GM08714 (cell line): Measurements from ENCODE around the gene PRMT7.

Experiments
- H3K4me3 ChIP-seq: fragments of 200-500 bp; sonication (Bioruptor generic); 2 replicates; pipeline ENCODE4 v1.5.1; 2014; ENCODE audit warnings: mild to moderate bottlenecking, low read length, inconsistent platforms
- ZNF274 ChIP-seq: IDR thresholded peaks from 2 replicates; pipeline ENCODE4 v1.6.1; 2012; ENCODE audit warnings: mild to moderate bottlenecking, low read depth, low read length

Gene PRMT7

DNA sequence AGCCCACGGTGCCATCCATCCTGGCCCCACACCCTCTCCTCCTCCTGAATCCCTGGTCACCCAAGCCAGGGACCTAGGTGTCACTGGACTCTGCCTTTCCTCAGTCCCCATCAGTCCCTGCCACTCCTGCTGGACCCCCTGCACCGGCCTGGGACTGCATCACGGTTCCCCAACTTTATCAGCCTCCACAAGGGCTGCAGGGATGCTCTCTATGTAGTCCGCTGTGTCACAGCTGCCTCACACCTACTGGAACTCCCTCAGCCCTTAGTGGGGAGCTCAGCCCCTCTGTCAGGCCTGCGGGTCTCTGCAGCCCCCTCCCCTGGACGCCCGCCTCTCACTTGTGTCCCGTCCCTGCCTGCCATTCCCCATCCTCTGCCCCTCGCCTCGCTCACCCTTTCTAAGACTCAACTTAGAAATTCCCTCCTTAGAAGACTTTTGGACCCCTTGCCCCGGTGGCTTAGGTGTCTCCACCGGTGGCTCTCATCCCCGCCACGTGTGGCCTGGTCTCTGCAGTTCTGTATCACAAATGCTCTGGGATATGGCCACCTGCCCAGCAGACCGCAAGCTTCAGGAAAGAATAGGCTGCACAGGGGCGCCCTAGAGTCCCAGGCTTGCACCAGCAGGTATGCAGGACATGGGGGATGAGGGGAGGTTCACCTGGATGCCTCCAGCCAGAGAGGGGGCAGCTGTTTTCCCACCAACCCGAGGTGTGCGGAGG is 62.9 kb downstream of the PRMT7 start:
- TF ChIP-seq ZNF274 = no peak
- no peak overlapping the region for H3K4me3 ChIP-seq

DNA sequence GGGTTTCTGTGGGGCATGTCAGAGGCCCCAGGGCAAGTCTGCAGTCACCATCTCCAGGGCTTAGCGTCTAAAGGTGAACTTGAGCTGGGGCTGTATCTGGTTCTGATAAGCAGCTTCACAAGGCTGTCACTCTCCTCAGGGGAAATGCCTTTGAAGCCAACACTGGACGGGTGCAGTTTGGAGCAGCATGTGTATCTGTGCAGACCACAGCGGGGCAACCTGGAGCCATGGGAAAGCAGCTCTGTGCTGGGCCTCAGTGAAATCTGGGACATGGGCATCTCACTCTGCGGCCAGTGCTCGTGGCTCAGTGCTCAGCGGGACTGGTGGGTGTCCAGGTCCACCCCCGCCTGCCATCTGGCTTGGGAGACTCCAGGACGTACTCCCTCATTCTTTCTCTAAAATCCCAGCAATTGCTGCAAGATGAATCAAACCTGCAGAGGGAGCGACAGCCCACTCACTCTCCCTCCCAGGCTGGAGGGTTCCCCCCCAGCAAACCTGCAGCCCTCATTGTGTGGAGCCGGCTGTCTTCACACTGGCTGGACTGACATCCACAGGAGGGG is 63.5 kb downstream of the PRMT7 start:
- no peak for TF ChIP-seq ZNF274

DNA sequence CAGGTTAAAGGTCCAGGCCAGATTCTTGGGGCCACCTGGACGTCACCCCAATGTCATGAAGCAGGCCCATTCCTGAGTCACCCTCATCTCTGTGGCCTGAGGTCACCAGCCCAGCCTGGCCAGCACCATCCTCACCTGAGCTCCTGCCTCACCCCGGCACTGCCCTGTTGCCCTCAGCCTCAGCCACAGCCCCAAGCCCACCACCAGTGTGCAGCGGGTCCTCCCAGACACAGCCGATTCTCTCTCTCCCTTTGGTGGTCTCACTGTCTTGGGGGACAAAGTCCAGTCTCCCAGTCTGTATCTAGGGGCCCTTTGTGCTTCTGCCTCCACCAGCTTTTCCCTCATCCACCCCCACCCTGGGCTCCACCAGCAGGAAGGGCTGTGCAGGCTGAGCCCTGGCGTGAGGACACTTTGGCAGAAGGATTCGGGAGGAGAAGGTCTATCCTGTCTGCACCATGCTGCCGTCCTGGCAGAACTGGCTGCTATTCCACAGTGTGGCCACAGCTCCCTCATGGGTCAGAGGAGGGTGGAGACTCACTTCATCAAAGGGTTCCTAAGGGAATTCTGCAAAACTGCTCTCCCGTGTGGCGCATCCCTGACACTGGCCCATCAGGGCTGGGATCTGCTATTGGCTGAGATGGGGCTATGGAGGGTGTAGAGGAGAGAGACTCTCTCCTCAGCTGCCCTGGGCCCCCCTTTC is 64.3 kb downstream of the PRMT7 start:
- TF ChIP-seq ZNF274 = no peak

More for the DNA sequence above, 63.5 kb downstream of the PRMT7 start:
- no peak overlapping the region for H3K4me3 ChIP-seq

DNA sequence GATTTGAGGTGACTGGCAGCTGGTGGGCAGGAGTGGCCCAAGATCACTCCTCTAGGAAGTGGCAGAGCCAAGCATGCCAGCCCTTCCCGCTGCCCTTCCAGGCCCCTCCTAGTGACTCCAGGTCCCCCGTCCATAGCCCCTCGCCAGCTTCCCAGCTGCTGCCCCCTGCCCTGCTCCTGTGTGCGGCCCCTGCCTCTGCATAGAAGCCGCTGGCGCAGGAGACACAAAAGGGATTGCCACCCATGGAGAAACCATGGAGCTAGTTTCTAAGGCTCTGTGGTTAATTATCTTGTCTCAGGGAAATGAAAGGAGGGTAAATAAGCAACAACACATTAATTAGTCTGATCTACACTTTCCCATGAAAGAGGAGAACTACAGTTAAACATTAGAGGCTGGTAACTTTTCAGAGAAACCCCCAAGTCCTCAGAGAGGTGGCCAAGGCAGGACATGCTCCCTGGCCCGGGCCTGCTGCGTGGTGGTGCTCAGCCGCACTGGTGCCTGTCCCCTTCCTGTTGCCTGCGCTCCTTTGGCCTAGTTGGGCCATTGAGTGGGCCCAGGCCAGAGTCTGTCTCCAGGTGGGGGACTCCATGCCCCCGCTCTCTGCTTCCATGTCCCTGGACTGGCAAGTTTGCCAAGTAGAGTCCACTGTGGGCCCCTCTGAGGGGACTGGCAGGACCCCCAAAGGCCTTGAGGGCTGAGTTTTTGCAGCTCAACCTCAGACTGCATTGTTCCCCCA is 65.2 kb downstream of the PRMT7 start:
- no peak overlapping the region for H3K4me3 ChIP-seq
- no peak for TF ChIP-seq ZNF274

More for the DNA sequence above, 64.3 kb downstream of the PRMT7 start:
- H3K4me3 ChIP-seq = no peak overlapping the region

DNA sequence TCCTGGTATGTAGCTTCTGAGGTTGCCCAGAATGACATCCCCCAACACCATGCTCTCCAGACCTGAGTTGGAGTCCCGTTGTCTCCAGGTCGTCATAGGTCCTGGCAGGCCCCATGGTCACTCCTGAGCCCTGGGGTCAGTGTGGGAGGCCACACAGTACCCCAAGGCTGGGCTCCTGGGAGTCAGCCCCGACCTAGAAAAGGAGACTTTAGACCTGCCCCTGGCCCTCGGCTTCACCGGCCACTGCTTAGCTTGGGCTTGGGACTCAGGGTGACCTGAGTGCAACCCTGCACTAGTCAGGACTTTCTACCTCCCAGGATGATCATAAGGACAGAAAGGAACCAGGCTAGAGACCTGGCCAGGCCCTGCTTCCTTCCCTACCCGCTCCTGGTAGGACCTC is 65.8 kb downstream of the PRMT7 start:
- no peak overlapping the region for H3K4me3 ChIP-seq
- TF ChIP-seq ZNF274 = no peak

DNA sequence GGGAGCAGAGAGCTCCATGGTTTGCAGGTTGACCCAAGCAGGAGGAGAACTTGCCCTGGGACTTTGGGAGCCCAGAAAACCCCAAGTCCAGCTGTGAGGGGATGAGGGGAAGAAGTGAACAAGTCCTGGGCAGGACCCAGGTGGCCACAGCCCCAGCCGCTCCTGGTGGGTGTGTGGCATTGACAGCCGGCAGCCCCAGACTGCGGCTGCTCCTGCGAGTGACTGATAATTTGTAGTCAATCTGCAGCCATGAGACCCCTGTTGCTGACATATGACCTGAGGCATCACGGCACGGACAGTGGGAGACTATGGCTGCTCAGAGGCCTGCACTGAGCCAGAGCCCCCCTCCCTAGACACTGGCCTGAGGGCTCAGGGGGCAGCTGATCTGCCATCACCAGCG is 66.4 kb downstream of the PRMT7 start:
- TF ChIP-seq ZNF274 = no peak

DNA sequence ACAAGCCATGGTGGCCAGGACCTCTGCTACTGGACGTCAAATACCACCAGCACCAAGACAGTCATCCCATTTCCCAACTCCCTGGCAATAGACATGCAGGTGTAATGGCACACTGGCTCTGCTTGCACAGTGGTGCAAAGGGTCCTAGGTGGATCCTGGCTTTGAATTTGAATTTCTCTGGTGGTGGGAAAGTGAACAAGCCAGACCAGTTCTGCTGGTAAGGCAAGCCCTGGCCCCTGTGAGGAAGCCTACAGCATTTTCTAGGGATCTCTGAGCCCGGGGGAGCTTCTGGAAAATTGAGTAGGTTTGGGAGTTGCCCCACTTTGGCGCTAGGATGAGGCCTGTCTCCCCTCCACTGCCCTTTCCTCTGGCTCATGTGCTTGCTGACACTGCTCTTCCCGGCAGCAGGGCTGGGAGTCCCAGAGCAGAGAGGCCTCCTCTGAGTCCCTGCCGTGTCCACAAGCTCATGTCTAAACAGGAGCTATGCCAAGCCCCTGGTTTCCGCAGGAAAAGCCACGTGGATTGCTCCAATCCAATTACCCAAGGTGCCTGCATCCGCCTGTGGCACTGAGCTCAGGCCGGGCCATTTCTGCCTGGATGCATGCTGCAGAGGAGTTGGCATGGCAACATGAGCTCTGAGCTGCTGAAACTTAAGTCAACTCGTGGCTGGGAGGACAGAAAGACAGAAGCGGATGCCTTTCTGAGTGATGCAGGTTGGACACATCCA is 67.0 kb downstream of the PRMT7 start:
- no peak for TF ChIP-seq ZNF274
- H3K4me3 ChIP-seq = no peak overlapping the region

More for the DNA sequence above, 66.4 kb downstream of the PRMT7 start:
- H3K4me3 ChIP-seq = no peak overlapping the region

DNA sequence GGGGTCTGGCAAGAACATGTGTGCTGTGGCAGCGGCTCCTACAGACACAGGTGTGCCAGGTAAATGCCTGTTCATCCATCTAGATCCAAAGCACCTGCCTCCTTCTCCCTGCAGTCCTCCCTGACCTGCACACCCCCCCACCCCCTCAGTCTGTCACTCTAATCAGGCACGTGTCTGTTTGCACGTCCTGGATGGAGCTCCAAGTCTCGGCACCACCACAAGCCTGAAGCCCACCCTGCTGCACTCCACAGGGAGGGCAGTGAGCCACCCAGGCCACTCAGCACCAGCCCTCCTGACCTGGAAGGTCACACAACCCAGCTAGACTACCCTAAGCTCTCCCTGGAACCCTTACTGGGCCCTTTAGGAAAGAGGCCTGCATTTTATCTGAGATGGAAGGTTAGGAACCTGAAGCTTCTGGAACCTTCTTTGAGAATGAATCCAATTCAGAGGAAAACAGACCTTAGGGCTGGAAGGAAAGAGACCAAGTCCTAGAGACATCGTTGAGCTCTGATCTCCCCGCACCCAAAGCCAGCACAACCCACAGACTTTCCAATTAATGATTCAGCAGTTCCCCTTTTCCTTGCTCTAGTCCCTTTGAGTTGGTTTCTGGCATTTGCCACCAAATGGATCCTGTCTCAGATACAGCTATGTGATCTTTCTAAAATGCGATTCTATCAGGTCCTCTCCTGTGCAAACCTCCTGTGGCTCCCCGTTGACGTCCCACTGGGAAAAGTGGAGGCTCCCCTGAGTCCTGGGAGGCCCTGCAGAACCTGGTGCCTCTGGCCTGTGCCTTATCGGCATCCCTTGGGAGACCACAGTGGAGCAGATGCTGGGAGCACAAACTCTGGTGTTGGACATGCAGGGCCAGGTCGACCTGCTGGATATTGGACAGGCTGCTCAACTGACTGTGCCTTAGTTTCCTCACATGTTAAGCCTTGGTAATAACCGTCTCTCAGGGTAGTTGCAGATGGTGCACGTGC is 67.9 kb downstream of the PRMT7 start:
- H3K4me3 ChIP-seq = no peak overlapping the region
- TF ChIP-seq ZNF274 = no peak

DNA sequence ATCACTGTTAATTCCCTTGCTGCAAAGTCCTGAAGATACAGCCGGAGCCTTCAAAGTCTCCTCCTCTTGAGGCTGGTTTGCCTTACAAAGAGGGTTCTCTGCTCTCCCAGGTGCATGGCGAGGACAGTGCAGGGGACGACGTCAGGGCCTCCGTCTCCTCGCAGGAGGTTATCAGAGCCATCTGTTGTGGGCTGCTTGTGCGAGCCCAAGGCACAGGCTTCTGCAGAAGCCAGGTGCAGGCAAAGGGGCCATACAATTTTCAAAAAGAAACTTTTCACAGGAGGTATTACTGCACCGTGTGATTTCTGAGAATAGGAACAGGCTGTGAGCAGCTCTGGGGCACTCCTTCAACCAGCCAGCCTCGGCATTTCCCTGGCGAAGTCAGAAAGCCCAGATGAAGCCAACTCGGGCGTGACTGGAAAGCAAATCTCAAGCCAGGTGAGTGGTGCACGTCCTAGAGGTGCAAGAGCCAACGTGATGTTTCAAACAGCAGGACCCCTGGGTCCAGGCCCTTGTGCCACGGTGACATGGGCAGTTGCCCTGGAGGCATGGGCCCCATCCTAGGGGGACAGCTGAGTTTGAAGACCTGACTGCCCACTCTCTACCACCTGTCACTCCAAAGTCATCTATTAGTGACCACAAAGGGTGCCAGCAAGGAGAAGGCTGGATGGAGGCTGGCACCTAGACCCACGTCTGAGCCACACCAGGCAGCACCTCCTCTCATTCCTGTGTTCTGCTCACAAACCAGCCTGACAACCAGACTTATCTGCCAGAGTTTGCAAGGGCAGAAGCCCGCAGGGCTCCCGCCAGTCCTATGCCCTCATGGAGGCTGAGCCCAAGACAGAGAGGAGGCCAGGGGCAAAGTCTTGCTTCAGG is 68.9 kb downstream of the PRMT7 start:
- no peak for TF ChIP-seq ZNF274
- H3K4me3 ChIP-seq = no peak overlapping the region

DNA sequence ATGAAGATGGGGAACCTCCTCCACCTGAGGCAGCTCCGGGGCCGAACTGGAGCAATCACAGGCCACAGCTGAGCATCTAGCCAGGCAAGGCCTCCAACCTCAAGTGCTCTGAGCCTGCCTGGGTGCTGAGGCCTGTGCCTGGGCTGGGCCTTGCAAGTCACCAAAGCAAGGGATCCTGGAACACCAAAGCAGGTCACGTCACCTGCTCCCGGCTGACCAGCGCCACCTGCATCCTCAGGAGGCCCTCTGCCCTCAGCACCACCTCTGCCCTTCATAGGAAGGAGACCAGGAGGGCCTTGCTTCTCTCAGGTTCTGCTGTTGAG is 69.5 kb downstream of the PRMT7 start:
- no peak overlapping the region for H3K4me3 ChIP-seq
- no peak for TF ChIP-seq ZNF274

DNA sequence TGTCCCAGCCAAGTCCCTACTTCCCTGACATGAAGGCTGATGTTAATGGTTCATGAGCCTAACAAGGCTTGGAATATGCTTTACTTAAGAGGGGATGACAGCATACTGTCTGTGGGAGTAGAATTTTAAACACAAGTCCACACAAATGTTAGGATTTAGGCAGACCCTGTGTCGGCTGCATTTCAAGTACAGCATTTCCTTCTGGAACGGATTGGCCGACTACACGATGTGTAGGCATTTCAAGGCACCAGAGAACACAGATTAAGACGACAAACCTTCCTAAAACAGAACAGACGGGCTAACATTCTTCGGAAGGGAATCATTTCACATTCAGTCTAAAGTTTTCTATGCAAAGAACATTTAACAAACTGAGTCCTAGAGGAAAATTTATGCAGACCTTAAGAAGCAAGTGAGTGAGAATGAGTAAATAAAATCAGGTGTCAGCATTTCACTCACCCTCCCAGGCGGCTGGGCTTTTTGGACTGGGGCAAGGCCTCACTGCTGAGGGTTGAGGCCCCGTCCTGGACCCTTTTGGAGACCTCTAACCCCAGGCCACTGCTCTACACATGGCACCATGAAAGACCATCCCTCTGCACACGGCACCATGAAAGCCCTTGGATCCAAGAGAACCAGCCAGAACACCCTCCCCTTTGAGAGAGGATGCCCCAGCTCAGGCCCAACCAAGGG is 70.0 kb downstream of the PRMT7 start:
- TF ChIP-seq ZNF274 = no peak
- no peak overlapping the region for H3K4me3 ChIP-seq

DNA sequence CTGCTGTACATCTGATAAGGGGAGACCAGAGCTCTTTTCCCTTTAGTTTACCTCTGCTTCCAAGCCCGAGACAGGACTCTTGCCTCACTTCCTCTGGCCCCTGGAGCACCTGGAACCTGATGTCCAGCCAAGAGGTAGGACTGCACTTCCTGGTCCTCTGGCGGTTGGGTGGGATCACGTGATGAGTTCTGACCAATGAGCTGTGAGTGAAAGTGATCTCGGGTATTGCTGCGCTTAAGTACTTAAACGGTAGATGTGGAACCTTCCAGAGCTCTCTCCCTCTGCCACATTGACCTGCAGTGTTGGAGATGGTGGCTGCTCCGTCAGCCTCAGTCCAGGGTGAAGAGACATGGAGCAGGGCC is 70.5 kb downstream of the PRMT7 start:
- H3K4me3 ChIP-seq = no peak overlapping the region
- no peak for TF ChIP-seq ZNF274
